Urothelium cell line (cell line): Measurements from ENCODE around the gene LPAR2.
"Not testable (repeated sequence)": the region's sequence is repeated elsewhere in the genome, so short reads cannot be mapped to it uniquely, and the experiment has no call there.

Experiments
- DNase-seq: peaks from one replicate; pipeline ENCODE4 v3.0.0; 2011; ENCODE audit warnings: low spot score, mixed read lengths
- FAIRE-seq: peaks from 2 replicates; lab custom pipeline; 2011; peaks lifted over from hg19 to GRCh38; lab: Jason Lieb, UNC

The LPAR2 gene

GRCh38 chr19:19633711-19634515 lies 5.9 kb upstream of the LPAR2 start:
- FAIRE-seq (no peak), DNase-seq (no peak)

GRCh38 chr19:19632661-19633060 lies 4.6 kb upstream of the LPAR2 start:
- DNase-seq (no peak), FAIRE-seq (no peak)

GRCh38 chr19:19631346-19631745 lies 3.3 kb upstream of the LPAR2 start:
- FAIRE-seq: no peak
- no peak for DNase-seq

- DNase-seq (no peak), FAIRE-seq (no peak)
Measured at GRCh38 chr19:19630426-19630825, 2.4 kb upstream of the LPAR2 start.

GRCh38 chr19:19630062-19630414 lies 2.0 kb upstream of the LPAR2 start:
- DNase-seq (no peak), FAIRE-seq (no peak)

- no peak for FAIRE-seq
- no peak for DNase-seq
Measured at GRCh38 chr19:19628501-19629134, 598 bp upstream of the LPAR2 start.

- FAIRE-seq: no peak
- DNase-seq: no peak
Measured at GRCh38 chr19:19626516-19627472, 1.2 kb downstream of the LPAR2 start.

- DNase-seq (no peak), FAIRE-seq (no peak)
Measured at GRCh38 chr19:19624032-19624570, 3.9 kb downstream of the LPAR2 start.

GRCh38 chr19:19623383-19623782 lies 4.6 kb downstream of the LPAR2 start:
- FAIRE-seq: no peak
- DNase-seq: no peak

- no peak for FAIRE-seq
- DNase-seq: no peak
Measured at GRCh38 chr19:19619849-19620210, 8.2 kb downstream of the LPAR2 start.

- FAIRE-seq (no peak), DNase-seq (no peak)
Measured at GRCh38 chr19:19619181-19619848, 8.7 kb downstream of the LPAR2 start.

- FAIRE-seq: no peak
- DNase-seq: peak; percentile 80
Measured at GRCh38 chr19:19618219-19619051, 9.6 kb downstream of the LPAR2 start, which contains the start of gene PBX4. PBX4 (minus strand) TSS chr19:19618687; CDS start chr19:19618629, 58 bp downstream.

- FAIRE-seq: no peak
- DNase-seq: no peak
Measured at GRCh38 chr19:19615086-19615485, 12.9 kb downstream of the LPAR2 start.

GRCh38 chr19:19613506-19613905 lies 14.5 kb downstream of the LPAR2 start:
- FAIRE-seq (no peak), DNase-seq (no peak)

- no peak for DNase-seq
- no peak for FAIRE-seq
Measured at GRCh38 chr19:19610376-19611202, 17.4 kb downstream of the LPAR2 start.

- not testable (repeated sequence) for DNase-seq, FAIRE-seq
Measured at GRCh38 chr19:19606686-19607085, 21.3 kb downstream of the LPAR2 start.

- no peak for FAIRE-seq
- no peak for DNase-seq
Measured at GRCh38 chr19:19606021-19606420, 22.0 kb downstream of the LPAR2 start.

- DNase-seq: no peak
- FAIRE-seq: no peak
Measured at GRCh38 chr19:19602713-19603324, 25.2 kb downstream of the LPAR2 start.
